Breast epithelium (tissue), 4 donors: Measurements from ENCODE around the gene PPP2R5D. TPM values are rescaled to one million over a fixed set of nuclear protein-coding genes. Genes with fewer than 3 reads are reported as not detected.

Source experiments
- DNase-seq, 2 donors: peaks; one replicate each; pipeline ENCODE4 v3.0.0-alpha.2; 2019; ENCODE audit warnings: low spot score in 2 of 2
- H3K27ac ChIP-seq, 2 donors: fragments of 200-600 bp; sonication (generic) in 1 of 2; one replicate each; pipeline ENCODE4 v1.5.1; 2016 to 2019; ENCODE audit warnings: mild to moderate bottlenecking in 1 of 2
- H3K27me3 ChIP-seq, 2 donors: fragments of 200-600 bp; sonication (generic) in 1 of 2; one replicate each; pipeline versions ENCODE4 v1.5.1 to v1.6.0; 2017 to 2019; ENCODE audit warnings: control low read depth in 1 of 2, mild to moderate bottlenecking in 1 of 2
- H3K36me3 ChIP-seq: fragments of 200-600 bp; one replicate; pipeline ENCODE4 v1.5.1; 2019
- H3K4me1 ChIP-seq, 2 donors: fragments of 200-600 bp; sonication (generic); one replicate each; pipeline ENCODE4 v1.5.1; 2016 to 2019; ENCODE audit warnings: control low read depth in 1 of 2
- H3K4me3 ChIP-seq, 3 donors: fragments of 200-600 bp; sonication (generic); 1 replicate in 2 of 3; 2 replicates in 1 of 3; pipeline ENCODE4 v1.5.1; 2016 to 2019; ENCODE audit warnings: mild to moderate bottlenecking in 3 of 3, moderate library complexity in 2 of 3
- H3K9me3 ChIP-seq, 2 donors: fragments of 200-600 bp; sonication (generic) in 1 of 2; one replicate each; pipeline ENCODE4 v1.5.1; 2016 to 2019; ENCODE audit warnings: control low read depth in 1 of 2
- POLR2A ChIP-seq: fragments of 450-650 bp; IDR thresholded peaks from one replicate; pipeline ENCODE4 v1.6.1; 2016; ENCODE audit warnings: antibody characterized with exemption, mild to moderate bottlenecking, moderate library complexity
- POLR2AphosphoS5 ChIP-seq, 3 donors: sonication (generic); formaldehyde crosslinking; IDR thresholded peaks; one replicate each; pipeline ENCODE4 v1.6.1; 2017; ENCODE audit warnings: antibody characterized with exemption in 3 of 3
- intact Hi-C: fragments of 100-400 bp; cut with DNase I; formaldehyde crosslinking; loops from one replicate; pipeline ENCODE4 v1.15.1; 2023; ENCODE audit warnings: low total_unique reads
- total RNA-seq, 3 donors: library from RNA; depleted of rRNA; stranded (reverse); fragments of >200 nt; gene quantifications; one replicate each; pipeline ENCODE4 v1.1.0, GENCODE V29; 2016
- TF ChIP-seq, protein P1 (sequence below), 3 donors: fragments of 450-650 bp; IDR thresholded peaks; one replicate each; pipeline ENCODE4 v1.5.1; 2016 to 2017; ENCODE audit warnings: antibody characterized with exemption in 3 of 3, mild to moderate bottlenecking in 3 of 3, moderate library complexity in 3 of 3

Gene PPP2R5D
- total RNA-seq, 3 donors from 2014 or later, result 25.2 to 35.6 (median 34.7) TPM

DNA sequence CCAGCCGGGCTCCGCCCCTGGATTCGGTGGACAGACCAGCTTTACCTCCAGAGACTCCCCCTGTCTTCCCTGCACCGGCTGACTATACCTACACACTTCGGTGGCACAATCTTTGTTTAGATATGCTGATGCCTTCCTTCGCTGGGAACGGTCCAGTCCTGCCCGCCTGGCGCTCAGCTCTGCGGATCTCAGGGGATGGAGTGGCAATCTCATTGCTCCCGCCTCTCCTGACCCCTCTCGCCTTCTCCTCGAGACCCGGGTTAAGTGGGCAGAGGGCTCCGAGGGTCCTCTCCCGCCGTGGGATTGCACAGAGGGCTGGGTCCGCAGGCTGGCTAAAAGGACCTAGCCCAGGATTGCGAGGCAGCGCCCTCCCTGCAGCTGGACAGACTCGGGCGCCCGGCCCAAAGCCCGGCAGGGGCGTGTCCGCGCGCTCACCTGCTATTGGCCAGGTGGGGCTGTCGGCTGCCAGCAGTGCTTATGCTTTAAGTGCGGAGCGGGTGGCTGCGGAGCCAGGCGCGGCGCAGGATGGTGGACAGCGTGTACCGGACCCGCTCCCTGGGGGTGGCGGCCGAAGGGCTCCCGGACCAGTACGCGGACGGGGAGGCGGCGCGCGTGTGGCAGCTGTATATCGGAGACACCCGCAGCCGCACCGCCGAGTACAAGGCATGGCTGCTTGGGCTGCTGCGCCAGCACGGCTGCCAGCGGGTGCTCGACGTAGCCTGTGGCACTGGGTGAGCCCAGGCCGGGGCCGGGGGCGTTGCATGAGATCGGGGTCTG, 23.9 kb upstream of the PPP2R5D start, which contains the start of gene GNMT:
Gene GNMT, plus strand, starts transcription at position 512 of the 777 bp plus-strand sequence. Its CDS starts 14 bp downstream, at position 526.
- Histone ChIP-seq H3K9me3 (no peaks in the 10 kb centered on the region), H3K27ac (peak within 1 kb of the TSS; percentile 16 to 21), H3K36me3 (no peaks in the 10 kb centered on the region), H3K27me3 (no peaks in the 10 kb centered on the region), H3K4me1 (no peaks in the 10 kb centered on the region), H3K4me3 (peak within 1 kb of the TSS; percentile 41 to 69 (median 59))
- DNase-seq, result peak; percentile 58 to 81
- peak in 1 of 3 donors; percentile 15 for TF ChIP-seq POLR2AphosphoS5 (IDR thresholded peaks at IDR 0.05)
- TF ChIP-seq, protein P1, sequence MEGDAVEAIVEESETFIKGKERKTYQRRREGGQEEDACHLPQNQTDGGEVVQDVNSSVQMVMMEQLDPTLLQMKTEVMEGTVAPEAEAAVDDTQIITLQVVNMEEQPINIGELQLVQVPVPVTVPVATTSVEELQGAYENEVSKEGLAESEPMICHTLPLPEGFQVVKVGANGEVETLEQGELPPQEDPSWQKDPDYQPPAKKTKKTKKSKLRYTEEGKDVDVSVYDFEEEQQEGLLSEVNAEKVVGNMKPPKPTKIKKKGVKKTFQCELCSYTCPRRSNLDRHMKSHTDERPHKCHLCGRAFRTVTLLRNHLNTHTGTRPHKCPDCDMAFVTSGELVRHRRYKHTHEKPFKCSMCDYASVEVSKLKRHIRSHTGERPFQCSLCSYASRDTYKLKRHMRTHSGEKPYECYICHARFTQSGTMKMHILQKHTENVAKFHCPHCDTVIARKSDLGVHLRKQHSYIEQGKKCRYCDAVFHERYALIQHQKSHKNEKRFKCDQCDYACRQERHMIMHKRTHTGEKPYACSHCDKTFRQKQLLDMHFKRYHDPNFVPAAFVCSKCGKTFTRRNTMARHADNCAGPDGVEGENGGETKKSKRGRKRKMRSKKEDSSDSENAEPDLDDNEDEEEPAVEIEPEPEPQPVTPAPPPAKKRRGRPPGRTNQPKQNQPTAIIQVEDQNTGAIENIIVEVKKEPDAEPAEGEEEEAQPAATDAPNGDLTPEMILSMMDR (IDR thresholded peaks at IDR 0.05), result no peak
- no peak for TF ChIP-seq POLR2A
- intact Hi-C loops, result no loop called here

DNA sequence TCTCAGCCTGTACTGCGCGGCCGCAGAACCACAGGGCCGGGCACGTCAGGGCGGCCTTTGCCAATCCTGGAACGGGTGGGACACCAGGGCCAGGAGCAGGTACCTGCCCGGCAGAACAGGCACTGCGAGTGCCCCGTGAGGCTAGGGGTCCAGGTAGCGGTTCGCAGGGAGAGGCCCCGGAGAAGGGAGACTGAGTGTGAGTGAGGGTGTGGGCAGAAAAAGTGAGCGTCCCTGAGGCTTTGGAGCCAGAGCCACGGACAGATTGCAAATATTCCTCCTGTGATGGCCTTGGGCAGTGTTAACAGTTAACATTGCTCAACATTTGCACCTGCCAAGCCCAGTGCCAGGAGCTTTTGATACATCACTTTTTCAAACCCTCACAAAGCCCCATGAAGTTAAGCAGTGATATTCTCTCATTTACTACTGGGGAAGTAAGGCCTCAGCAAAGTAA, 23.3 kb upstream of the PPP2R5D start:
- H3K9me3 ChIP-seq, result no peaks in the 10 kb centered on the region
- H3K36me3 ChIP-seq, result no peaks in the 10 kb centered on the region
- H3K4me1 ChIP-seq, result no peaks in the 10 kb centered on the region
- no peak for DNase-seq
- no peak for TF ChIP-seq POLR2AphosphoS5 (IDR thresholded peaks at IDR 0.05)
- TF ChIP-seq, protein P1 (IDR thresholded peaks at IDR 0.05), result no peak
- TF ChIP-seq POLR2A, result no peak
- intact Hi-C loops, result no loop called here
- peak overlapping the region; percentile 41 to 69 (median 59) for H3K4me3 ChIP-seq
- no peaks in the 10 kb centered on the region for H3K27me3 ChIP-seq
- peak overlapping the region; percentile 16 to 17 for H3K27ac ChIP-seq

DNA sequence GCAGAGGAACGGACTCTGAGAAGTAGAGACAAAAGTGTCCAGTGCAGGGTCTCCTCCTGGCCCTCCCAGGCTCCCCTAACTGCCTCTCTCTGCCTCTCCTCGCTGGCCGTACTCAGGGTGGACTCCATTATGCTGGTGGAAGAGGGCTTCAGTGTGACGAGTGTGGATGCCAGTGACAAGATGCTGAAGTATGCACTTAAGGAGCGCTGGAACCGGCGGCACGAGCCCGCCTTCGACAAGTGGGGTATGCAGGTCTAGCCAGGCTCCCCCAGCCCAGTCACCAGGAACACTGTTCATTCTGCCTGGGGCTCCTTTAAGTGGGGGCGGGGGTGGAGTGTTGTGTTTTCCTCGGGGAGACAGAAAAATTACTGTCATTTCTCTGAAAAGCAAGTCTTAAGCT, 22.3 kb upstream of the PPP2R5D start:
- TF ChIP-seq POLR2AphosphoS5 (IDR thresholded peaks at IDR 0.05), result no peak
- TF ChIP-seq, protein P1 (IDR thresholded peaks at IDR 0.05), result no peak
- TF ChIP-seq POLR2A, result no peak
- H3K4me1 ChIP-seq, result no peaks in the 10 kb centered on the region
- H3K27me3 ChIP-seq, result no peaks in the 10 kb centered on the region
- no peak overlapping the region for H3K27ac ChIP-seq
- no peak overlapping the region for H3K4me3 ChIP-seq
- no peaks in the 10 kb centered on the region for H3K36me3 ChIP-seq
- no peaks in the 10 kb centered on the region for H3K9me3 ChIP-seq
- intact Hi-C loops, result no loop called here
- DNase-seq, result no peak

DNA sequence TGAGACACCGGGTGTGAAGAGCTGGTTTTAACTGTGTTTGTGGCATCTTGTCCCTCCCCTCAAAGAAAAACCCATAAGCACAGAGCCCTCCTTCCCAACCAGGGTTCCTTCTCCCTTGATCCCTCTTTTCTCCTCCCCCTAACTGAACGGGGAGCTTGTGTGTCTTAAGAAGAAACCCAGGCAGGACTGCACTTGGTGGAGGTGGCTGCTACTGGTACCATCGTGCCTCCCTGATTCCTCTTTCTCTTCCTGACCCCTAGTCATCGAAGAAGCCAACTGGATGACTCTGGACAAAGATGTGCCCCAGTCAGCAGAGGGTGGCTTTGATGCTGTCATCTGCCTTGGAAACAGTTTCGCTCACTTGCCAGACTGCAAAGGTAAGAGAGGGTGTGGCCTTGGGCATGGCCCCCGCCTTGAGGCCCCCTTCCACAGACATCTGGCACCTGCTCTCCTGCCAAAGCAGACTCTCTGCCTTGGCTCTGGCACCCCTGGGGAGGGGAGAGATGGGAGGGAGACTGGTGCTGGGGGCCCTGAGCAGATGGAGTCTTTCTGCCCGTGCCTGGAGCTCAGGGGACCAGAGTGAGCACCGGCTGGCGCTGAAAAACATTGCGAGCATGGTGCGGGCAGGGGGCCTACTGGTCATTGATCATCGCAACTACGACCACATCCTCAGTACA, 21.7 kb upstream of the PPP2R5D start:
- Histone ChIP-seq H3K27me3 (no peaks in the 10 kb centered on the region), H3K4me1 (no peaks in the 10 kb centered on the region), H3K27ac (no peak overlapping the region), H3K4me3 (no peak overlapping the region), H3K9me3 (no peaks in the 10 kb centered on the region), H3K36me3 (no peaks in the 10 kb centered on the region)
- TF ChIP-seq POLR2AphosphoS5 (IDR thresholded peaks at IDR 0.05), result no peak
- TF ChIP-seq POLR2A, result no peak
- TF ChIP-seq, protein P1 (IDR thresholded peaks at IDR 0.05), result no peak
- DNase-seq, result no peak
- intact Hi-C loops, result no loop called here
